ENCODE data around the gene C1orf21.
"Not testable (repeated sequence)": the region's sequence is repeated elsewhere in the genome, so short reads cannot be mapped to it uniquely, and the experiment has no call there.

C1orf21 gene

DNA sequence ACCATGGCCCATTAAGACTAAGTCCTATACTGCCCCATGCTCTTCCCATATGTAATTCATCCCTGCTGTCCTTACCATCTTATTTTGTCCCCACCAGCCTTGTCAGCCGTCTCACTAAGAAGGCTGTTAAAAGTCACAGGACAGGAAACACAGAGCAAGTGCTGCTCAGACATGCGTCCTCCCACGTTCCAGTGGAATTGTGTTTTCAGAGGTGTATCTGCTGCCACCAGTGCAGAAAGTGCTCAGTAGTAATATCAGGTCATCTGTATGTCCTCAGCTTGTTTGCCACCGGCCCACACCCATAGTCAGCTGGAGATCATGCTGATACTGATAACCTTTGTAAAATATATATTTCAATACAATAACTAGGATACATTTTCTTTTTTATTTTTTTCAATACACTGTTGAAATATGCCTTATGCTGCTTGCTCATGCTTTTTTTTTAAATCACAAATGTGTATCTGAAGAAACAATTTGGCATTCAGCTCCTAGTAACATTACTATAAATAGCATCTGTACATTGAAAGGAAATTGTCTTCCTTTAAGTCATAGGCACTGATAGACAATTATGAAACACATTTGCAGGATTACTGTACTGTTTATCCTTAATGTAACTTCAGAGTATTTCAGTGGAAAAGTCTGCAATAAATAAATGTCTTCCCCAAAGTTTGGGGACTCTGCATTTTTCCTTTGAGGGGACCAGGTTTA, 211.0 kb downstream of the C1orf21 start:
- DNase-seq (ENCODE audit: low read depth in 2 of 2) = no peak

DNA sequence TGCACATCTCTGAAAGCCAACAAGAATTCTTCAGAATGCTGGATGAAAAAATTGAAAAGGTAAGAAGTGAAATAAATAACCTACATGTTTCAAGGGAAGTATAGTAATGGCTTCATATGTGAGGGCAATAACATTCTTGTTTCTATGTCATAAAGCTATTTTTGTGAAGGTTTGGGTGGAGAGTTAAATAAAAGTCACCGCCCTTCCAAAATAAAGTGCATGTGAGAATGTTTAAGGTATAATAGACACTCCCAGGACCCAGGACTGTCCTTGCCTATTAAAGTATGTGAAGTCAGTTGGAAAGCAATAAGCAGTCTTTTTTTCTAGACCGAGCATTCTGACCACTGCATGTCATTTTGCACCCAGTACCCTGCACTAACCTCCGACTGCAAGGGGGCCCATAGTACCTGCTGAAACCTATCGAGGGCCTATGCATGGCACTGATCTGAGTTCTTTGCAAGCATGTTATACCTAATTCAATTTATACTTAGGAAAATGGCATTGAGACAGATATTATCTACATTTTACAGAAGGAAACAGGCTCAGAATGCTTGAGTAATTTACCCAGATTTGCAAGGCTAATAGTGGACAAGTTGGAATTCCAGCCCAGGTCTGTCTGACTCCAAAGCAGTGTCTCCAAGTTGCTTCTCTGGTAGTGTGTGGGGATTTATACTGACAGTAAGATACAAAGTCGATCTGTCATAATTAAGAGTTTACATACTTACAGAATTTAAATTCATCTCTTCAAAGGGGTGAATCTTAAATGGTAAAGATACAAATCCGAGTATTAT, 211.8 kb downstream of the C1orf21 start:
- no peak for DNase-seq (ENCODE audit: low read depth in 2 of 2)

DNA sequence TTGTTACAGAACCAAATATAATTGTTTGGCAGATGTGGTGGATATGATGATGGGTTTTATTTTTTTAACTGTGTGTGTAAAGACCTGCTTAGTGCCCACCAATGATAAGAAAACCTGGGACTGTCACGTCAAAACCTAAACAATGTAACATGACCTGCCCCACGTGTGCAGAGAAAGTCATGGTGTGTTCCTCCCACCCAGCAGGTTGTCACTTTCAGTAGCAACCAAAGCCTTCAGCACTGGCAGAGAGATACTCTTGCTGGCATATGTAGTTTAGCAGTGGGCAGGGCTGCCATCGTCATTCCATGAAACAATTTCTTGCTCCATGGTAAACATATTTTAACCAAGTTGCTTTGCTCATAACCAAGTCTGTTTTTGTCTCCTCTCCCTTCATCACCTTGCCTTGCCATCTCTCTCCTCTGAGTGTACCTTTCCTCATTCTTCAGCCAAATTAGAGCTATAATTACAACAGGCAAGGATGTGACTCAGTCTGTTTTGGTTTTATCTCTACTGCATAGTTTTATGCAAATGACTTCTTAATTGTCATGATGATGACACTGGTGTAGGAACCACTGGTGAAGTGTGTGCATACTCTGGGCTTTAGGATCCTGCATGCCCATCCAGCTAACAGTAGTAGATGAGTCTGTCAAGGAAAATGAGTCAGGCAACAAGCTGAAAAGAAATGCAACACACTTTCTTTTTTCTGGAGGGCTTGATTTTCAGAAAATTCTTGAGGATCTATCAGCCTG, 217.5 kb downstream of the C1orf21 start:
- no peak for DNase-seq (ENCODE audit: low read depth in 2 of 2)

GRCh38 chr1:184605941-184606340, 219.1 kb downstream of the C1orf21 start:
- no peak for DNase-seq (ENCODE audit: low read depth in 2 of 2)

GRCh38 chr1:184606786-184607185, 220.0 kb downstream of the C1orf21 start:
- DNase-seq (ENCODE audit: low read depth in 2 of 2) = no peak

GRCh38 chr1:184608581-184608980, 221.8 kb downstream of the C1orf21 start:
- DNase-seq (ENCODE audit: low read depth in 2 of 2) = no peak

- DNase-seq (ENCODE audit: low read depth in 2 of 2) = no peak
Observed at GRCh38 chr1:184608990-184609389, 222.2 kb downstream of the C1orf21 start.

DNA sequence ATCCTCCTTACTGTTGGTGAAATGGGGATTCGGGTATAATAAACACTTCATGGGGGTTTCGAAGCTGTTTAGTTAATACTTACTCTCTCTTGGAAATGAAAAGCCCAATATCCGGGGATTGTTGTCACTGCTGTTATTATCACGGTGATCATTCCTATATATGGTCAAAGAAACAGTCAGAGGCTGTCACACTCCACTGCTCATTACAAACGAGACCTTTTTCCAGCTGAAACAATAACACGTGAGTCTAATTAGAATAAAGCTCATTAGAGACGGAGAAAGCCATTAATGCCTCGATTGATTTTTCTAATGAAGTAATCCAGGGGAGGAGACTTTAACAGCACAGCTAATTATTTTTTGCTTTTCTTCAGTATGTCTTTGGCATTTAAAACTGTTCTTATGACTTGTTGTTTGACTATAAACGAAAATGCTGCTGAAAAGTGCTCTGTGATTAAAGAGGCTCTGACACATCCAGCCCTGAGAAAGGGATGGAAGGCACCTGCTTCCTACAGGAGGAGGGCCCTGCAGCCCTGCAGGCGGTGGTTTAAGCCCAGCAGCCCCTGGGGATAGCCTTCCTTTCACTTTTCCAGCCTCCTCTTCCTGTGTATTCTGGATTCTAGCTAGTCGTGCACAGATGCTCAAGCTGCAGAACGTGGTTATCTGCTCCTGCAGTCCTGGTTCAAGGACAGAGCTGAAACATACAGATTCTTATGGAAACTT, 224.2 kb downstream of the C1orf21 start:
- DNase-seq (ENCODE audit: low read depth in 2 of 2) = no peak

DNA sequence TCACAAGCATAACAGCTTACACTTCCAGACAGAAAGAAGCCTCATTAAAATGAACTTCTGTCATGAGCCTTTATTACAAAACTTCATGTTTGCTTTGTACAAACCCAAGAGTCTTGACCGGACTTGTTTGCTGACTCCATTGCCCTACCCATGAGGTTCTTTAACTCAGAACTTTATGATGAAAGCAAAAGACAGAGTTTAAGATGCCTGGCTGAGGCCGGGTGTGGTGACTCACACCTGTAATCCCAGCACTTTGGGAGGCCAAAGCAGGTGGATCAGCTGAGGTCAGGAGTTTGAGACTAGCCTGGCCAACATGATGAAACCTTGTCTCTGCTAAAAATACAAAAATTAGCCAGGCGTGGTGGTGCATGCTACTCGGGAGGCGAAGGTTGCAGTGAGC, 225.4 kb downstream of the C1orf21 start:
- DNase-seq (ENCODE audit: low read depth in 2 of 2) = not testable (repeated sequence)

DNA sequence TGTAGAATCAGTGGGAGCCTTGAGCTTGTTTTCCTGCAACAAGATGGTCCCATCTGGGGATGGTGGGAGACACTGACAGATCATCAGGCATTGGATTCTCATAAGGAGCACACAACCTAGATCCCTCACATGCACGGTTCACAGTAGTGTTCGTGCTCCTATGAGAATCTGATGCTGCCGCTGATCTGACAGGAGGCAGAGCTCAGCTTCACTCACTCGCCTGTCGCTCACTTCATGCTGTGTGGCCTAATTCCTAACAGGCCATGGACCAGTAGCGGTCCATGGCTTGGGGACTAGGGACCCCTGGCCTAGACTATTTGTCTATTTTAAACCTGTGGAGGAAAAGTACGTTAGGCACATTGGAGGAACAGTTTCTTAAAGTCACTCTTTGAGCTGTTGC, 227.8 kb downstream of the C1orf21 start:
- DNase-seq (ENCODE audit: low read depth in 2 of 2) = no peak

GRCh38 chr1:184615301-184615700, 228.5 kb downstream of the C1orf21 start:
- DNase-seq (ENCODE audit: low read depth in 2 of 2) = no peak

GRCh38 chr1:184616504-184616903, 229.7 kb downstream of the C1orf21 start:
- no peak for DNase-seq (ENCODE audit: low read depth in 2 of 2)

GRCh38 chr1:184617433-184618029, 230.7 kb downstream of the C1orf21 start:
- no peak for DNase-seq (ENCODE audit: low read depth in 2 of 2)

GRCh38 chr1:184618851-184619250, 232.0 kb downstream of the C1orf21 start:
- no peak for DNase-seq (ENCODE audit: low read depth in 2 of 2)

DNA sequence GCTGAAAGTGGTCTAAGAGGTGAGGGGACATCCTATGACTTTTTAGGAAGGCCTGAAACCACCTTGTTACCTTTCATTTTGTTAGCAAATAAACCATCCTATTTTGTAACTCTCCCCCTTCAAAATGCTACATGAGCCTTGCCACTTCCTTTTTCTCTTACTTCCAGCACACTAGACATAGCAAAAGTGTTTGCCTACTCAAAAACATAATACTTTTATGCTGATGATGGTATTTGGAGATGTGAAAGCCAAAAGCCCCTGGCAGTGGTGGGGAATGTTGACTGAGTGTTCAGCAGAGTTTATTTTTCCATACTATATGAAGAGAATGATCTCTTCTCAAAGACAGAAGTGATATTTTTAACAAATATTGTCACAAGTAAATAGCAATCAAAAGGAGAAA, 233.6 kb downstream of the C1orf21 start:
- DNase-seq (ENCODE audit: low read depth in 2 of 2) = no peak

DNA sequence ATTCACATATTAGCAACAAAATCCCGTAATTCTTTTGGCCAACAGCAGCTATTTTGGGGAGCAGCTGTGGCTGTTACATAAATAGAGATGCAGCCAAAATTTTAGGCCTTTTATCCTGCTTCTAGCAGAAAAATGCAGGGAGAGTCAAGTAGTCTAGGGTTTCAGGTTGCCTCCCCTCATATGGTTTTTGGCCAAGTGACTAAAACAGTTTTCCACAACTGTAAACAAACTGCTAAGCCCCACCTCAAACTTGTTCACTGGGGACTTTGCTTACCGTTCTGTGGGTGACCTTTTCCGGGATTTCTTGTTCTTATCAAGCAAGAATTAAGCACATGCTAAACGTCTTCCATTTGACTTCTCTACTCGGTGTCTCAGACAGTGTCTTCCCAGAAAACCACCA, 234.4 kb downstream of the C1orf21 start:
- DNase-seq (ENCODE audit: low read depth in 2 of 2) = no peak

- no peak for DNase-seq (ENCODE audit: low read depth in 2 of 2)
Observed at GRCh38 chr1:184622136-184622823, 235.5 kb downstream of the C1orf21 start.

- no peak for DNase-seq (ENCODE audit: low read depth in 2 of 2)
Observed at GRCh38 chr1:184623404-184623803, 236.6 kb downstream of the C1orf21 start.

DNA sequence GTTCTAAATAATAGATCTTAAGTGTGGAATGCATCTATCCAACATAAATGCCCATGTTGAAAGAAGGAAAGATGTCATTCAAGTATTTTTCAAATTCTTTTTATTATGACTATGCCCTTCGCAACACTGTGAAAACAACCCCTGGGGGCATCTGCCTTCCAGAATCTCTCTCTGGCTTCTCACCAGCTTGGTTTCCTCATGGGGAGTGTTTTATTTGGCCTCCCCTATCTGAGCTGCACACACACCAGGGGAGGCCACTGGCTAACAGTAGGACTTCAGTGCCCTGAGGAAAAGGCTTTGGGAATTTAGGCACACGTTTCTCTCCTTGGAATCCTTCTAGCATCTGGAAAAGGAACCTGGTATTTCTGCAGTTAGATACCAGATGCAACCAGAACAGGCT, 237.2 kb downstream of the C1orf21 start:
- no peak for DNase-seq (ENCODE audit: low read depth in 2 of 2)

- DNase-seq (ENCODE audit: low read depth in 2 of 2) = no peak
Observed at GRCh38 chr1:184624626-184625025, 237.8 kb downstream of the C1orf21 start.

GRCh38 chr1:184625271-184625670, 238.4 kb downstream of the C1orf21 start:
- no peak for DNase-seq (ENCODE audit: low read depth in 2 of 2)

Data from stimulated activated CD8-positive, alpha-beta memory T cell treated with anti-CD3 and anti-CD28 coated beads, Interleukin-15, amount 100 ng/mL, for 48 hours (primary cell).